Thyroid gland (tissue), 4 donors: ENCODE results near the gene TMEM120B. TPM values are rescaled to one million over a fixed set of nuclear protein-coding genes. Genes with fewer than 3 reads are reported as not detected.

Experiments used
- DNase-seq, 2 donors: peaks; one replicate each; pipeline ENCODE4 v3.0.0-alpha.2; 2019
- H3K27ac ChIP-seq, 3 donors: fragments of 200-600 bp; sonication (generic); 1 replicate in 2 of 3; 2 replicates in 1 of 3; pipeline ENCODE4 v1.5.1; 2016 to 2019; ENCODE audit warnings: mild to moderate bottlenecking in 1 of 3, moderate library complexity in 1 of 3
- H3K27me3 ChIP-seq: fragments of 200-600 bp; sonication (generic); one replicate; pipeline ENCODE4 v1.5.1; 2019
- H3K36me3 ChIP-seq, 2 donors: fragments of 200-600 bp; sonication (generic); one replicate each; pipeline ENCODE4 v1.5.1; 2016 to 2019
- H3K4me1 ChIP-seq, 2 donors: fragments of 200-600 bp; sonication (generic); one replicate each; pipeline ENCODE4 v1.5.1; 2017 to 2019
- H3K4me3 ChIP-seq, 3 donors: fragments of 200-600 bp; sonication (generic); replicated peaks in 1 of 3; 1 replicate in 2 of 3; 2 replicates in 1 of 3; pipeline ENCODE4 v1.5.1; 2016; ENCODE audit warnings: mild to moderate bottlenecking in 1 of 3
- H3K9me3 ChIP-seq: fragments of 200-600 bp; sonication (generic); one replicate; pipeline ENCODE4 v1.5.1; 2017
- CTCF ChIP-seq, 6 experiments: fragments of 200-600 bp in 3 of 6; fragments of 450-650 bp in 3 of 6; sonication (generic) in 3 of 6; IDR thresholded peaks; one replicate each; pipeline ENCODE4 v1.5.1; 2016 to 2019; ENCODE audit warnings: antibody characterized with exemption in 6 of 6, mild to moderate bottlenecking in 2 of 6, inconsistent platforms in 1 of 6, moderate library complexity in 1 of 6
- POLR2A ChIP-seq, 2 donors: fragments of 450-650 bp; IDR thresholded peaks; one replicate each; pipeline ENCODE4 v1.6.1; 2017; ENCODE audit warnings: antibody characterized with exemption in 2 of 2, mild to moderate bottlenecking in 2 of 2, moderate library complexity in 1 of 2
- WGBS, 2 donors: methylation state at CpG; one replicate each; pipeline ENCODE4 v1.1.5; 2017; 5-methylcytosine and 5-hydroxymethylcytosine counted together
- intact Hi-C: fragments of 100-400 bp; cut with DNase I; formaldehyde crosslinking; loops from one replicate; pipeline ENCODE4 v1.15.1; 2023
- total RNA-seq, 4 donors: library from RNA; depleted of rRNA; stranded (reverse); fragments of >200 nt; gene quantifications; one replicate each; pipeline ENCODE4 v1.2.3, GENCODE V29; 2016

TMEM120B gene
- total RNA-seq, 4 donors from 2014 or later: 12.5 to 15.4 (median 14.2) TPM

- intact Hi-C loops: no loop called here
Measured at GRCh38 chr12:121804417-121805111, 92.0 kb downstream of the TMEM120B start.

DNA sequence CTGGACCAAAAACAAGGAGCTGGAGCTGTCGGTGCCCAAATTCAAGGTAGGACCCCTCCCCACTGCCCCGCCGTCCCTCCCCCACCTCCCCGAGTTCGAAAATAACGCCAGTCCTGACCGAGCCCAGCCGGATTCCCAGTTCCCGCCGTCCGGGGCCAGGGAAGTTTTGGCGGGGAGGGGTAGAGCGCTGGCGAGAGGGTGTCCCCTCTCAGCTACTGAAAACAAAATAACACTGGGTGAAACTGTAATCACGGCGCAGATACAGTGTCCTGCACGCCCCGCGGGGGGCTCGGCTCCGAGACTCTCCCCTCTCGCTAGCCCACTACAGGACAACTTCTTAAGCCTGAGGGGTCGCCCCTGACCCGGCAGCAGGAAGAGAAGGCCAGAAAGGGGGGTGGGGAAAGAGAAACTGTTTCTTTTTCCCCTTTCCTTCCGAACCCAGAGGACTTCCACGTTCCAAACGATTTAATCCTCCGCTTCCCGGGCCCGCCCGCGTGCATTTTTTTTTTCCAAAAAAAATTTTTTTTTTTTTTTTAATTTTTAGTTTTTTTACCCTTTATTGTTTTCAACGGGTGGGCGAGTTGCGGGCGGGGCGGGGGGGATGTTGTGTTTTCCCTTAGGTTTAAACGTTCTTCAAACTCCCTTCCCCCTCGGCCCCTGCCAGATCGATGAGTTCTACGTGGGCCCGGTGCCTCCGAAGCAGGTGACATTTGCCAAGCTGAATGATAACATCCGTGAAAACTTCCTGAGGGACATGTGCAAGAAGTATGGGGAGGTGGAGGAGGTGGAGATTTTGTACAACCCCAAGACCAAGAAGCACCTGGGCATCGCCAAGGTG lies 92.8 kb downstream of the TMEM120B start:
- H3K4me1 ChIP-seq: peaks cover 23 to 37% of the 10 kb centered on the region in 2 donors
- DNase-seq: no peak
- no peak for TF ChIP-seq POLR2A (IDR thresholded peaks at IDR 0.05)
- no peak for TF ChIP-seq CTCF (IDR thresholded peaks at IDR 0.05)
- peak overlapping the region; percentile 75 to 100 (median 85) for H3K27ac ChIP-seq
- intact Hi-C loops: no loop called here
- H3K36me3 ChIP-seq: peaks cover 21 to 26% of the 10 kb centered on the region in 2 donors
- peak overlapping the region; percentile 48 to 89 (median 62) for H3K4me3 ChIP-seq
- H3K9me3 ChIP-seq: no peaks in the 10 kb centered on the region
- 2 to 5% methylated on average over 41 to 42 of the region's 45 CpGs for WGBS, 2 donors
- H3K27me3 ChIP-seq: no peaks in the 10 kb centered on the region

More at GRCh38 chr12:121804417-121805111, 92.0 kb downstream of the TMEM120B start:
- Histone ChIP-seq H3K4me1 (peaks cover 21 to 37% of the 10 kb centered on the region in 2 donors), H3K27me3 (no peaks in the 10 kb centered on the region), H3K4me3 (peak overlapping the region; percentile 48 to 89 (median 62)), H3K36me3 (peaks cover 14 to 18% of the 10 kb centered on the region in 2 donors), H3K27ac (peak overlapping the region; percentile 75 to 100 (median 85)), H3K9me3 (no peaks in the 10 kb centered on the region)
- TF ChIP-seq CTCF (IDR thresholded peaks at IDR 0.05): peak in 1 of 6 experiments; percentile 4
- no peak for TF ChIP-seq POLR2A (IDR thresholded peaks at IDR 0.05)
- WGBS, 2 donors: 0% methylated on average over 4 of the region's 63 CpGs; no CpG with 5 or more reads in 1 of the 2 donors
- peak in 1 of 2 donors; percentile 55 for DNase-seq

DNA sequence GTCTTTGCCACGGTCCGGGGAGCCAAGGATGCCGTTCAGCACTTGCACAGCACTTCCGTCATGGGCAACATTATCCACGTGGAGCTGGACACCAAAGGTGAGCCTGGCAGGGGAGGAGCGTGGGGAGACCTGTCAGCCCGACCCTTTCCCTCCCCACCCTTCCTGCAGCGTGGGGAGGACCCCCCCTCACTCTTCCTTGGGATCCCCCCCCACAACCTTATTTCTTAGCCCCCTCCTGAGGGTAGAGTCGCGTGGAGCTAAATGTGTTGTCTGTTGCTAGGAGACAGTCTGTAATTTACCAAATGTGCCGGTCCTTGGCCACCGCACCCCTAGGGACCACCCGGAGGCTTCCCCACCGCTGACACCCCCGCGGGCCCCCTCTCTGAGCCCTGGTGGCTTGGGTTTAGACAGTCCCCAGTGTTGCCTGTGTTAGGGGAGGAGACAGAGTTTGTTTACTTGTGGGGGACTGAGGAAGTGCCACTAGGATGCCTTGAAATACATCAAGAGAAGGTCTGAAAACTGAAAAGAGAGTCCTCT lies 93.5 kb downstream of the TMEM120B start:
- no peak for DNase-seq
- WGBS, 2 donors: 6 to 9% methylated on average over 15 to 16 of the region's 16 CpGs
- Histone ChIP-seq H3K27me3 (no peaks in the 10 kb centered on the region), H3K9me3 (no peaks in the 10 kb centered on the region), H3K27ac (peak overlapping the region in 2 of 3 donors; percentile 43 to 75), H3K4me1 (peaks cover 29 to 40% of the 10 kb centered on the region in 2 donors), H3K36me3 (peaks cover 25 to 32% of the 10 kb centered on the region in 2 donors), H3K4me3 (peak overlapping the region in 2 of 3 donors; percentile 9 to 89)
- intact Hi-C loops: no loop called here
- TF ChIP-seq POLR2A (IDR thresholded peaks at IDR 0.05) (no peak), CTCF (IDR thresholded peaks at IDR 0.05) (no peak)

- peak overlapping the region in 2 of 3 donors; percentile 9 to 89 for H3K4me3 ChIP-seq
- intact Hi-C loops: no loop called here
- WGBS, 2 donors: 43 to 53% methylated on average over 14 to 19 of the region's 21 CpGs
Measured at GRCh38 chr12:121806546-121807423, 94.2 kb downstream of the TMEM120B start.

More at GRCh38 chr12:121806546-121807423, 94.2 kb downstream of the TMEM120B start:
- Histone ChIP-seq H3K27ac (peak overlapping the region; percentile 5 to 75 (median 43)), H3K36me3 (peaks cover 25 to 32% of the 10 kb centered on the region in 2 donors), H3K4me1 (peaks cover 37 to 40% of the 10 kb centered on the region in 2 donors), H3K27me3 (no peaks in the 10 kb centered on the region), H3K9me3 (no peaks in the 10 kb centered on the region)
- DNase-seq: no peak
- no peak for TF ChIP-seq POLR2A (IDR thresholded peaks at IDR 0.05)
- no peak for TF ChIP-seq CTCF (IDR thresholded peaks at IDR 0.05)
